WTC11 (cell line): Measurements from ENCODE around the gene IL16.

Source experiments
- ATF3 ChIP-seq: sonication (generic); formaldehyde crosslinking; conservative IDR thresholded peaks from 2 replicates; pipeline ENCODE4 v1.8.1; 2022; ENCODE audit warnings: mild to moderate bottlenecking, missing genetic modification reagents
- HMGXB4 ChIP-seq: sonication (generic); formaldehyde crosslinking; IDR thresholded peaks from 2 replicates; pipeline ENCODE4 v1.8.1; 2023; ENCODE audit warnings: mild to moderate bottlenecking, moderate library complexity, missing genetic modification reagents
- NR1H2 ChIP-seq: sonication (generic); formaldehyde crosslinking; IDR thresholded peaks from 2 replicates; pipeline ENCODE4 v1.9.0; 2021; ENCODE audit warnings: mild to moderate bottlenecking, moderate library complexity, missing genetic modification reagents
- PRDM15 ChIP-seq: sonication (generic); formaldehyde crosslinking; IDR thresholded peaks from 2 replicates; pipeline ENCODE4 v1.8.0; 2022; ENCODE audit warnings: missing genetic modification reagents
- RELA ChIP-seq: sonication (generic); formaldehyde crosslinking; IDR thresholded peaks from 2 replicates; pipeline ENCODE4 v1.8.1; 2022; ENCODE audit warnings: missing genetic modification reagents, mild to moderate bottlenecking, borderline replicate concordance
- SP1 ChIP-seq: sonication (generic); formaldehyde crosslinking; conservative IDR thresholded peaks from 2 replicates; pipeline ENCODE4 v1.8.1; 2022; ENCODE audit warnings: missing genetic modification reagents
- ZNF671 ChIP-seq: fragments of 250-450 bp; sonication (Bioruptor Pico); IDR thresholded peaks from 2 replicates; pipeline ENCODE4 v1.8.0; 2021; ENCODE audit warnings: mild to moderate bottlenecking
- TF ChIP-seq, protein P1 (sequence below): fragments of 200-600 bp; IDR thresholded peaks from 2 replicates; pipeline ENCODE4 v1.8.0; 2022; ENCODE audit warnings: antibody characterized with exemption
- TF ChIP-seq, protein P2 (sequence below): sonication (generic); formaldehyde crosslinking; conservative IDR thresholded peaks from 2 replicates; pipeline ENCODE4 v1.8.1; 2023; ENCODE audit warnings: mild to moderate bottlenecking, low read depth, missing genetic modification reagents, moderate library complexity

DNA sequence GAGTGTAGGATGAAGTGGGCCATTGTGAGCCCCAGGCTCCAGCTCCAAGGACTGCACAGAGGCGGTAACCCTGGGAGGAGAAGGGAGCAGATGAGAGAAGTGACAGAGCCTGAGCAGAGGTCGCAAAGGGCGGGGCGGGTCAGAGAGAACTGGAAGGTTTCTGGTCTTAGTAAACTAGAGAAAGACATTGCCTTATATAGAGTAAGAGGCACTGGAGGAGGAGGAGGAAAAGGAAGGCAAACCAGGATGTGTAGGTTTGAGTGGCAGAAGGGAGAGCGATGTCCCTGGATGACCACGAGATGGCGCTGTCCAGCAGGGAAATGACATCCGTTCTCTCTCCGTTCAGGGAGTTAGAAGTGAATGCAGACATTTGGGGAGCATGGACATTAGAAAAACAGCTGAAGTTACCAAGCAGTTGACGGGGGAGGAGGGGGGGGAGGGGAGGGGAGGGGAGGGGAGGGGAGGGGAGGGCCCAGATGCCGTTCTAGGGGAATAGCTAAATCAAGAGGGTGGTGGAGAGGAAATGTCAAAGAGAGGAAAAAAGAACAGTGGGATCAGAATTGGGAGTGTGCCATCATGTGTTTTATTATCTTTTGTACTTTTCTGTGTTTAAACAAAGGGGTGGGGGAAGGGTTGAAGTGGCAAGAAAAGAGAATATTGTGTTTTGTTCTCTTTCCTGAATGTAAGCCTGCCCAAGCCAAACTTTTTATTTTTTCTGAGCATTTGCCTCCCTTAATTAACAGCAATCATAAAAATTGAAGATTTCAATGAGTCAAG, 78.4 kb downstream of the IL16 start:
- TF ChIP-seq, protein P1, sequence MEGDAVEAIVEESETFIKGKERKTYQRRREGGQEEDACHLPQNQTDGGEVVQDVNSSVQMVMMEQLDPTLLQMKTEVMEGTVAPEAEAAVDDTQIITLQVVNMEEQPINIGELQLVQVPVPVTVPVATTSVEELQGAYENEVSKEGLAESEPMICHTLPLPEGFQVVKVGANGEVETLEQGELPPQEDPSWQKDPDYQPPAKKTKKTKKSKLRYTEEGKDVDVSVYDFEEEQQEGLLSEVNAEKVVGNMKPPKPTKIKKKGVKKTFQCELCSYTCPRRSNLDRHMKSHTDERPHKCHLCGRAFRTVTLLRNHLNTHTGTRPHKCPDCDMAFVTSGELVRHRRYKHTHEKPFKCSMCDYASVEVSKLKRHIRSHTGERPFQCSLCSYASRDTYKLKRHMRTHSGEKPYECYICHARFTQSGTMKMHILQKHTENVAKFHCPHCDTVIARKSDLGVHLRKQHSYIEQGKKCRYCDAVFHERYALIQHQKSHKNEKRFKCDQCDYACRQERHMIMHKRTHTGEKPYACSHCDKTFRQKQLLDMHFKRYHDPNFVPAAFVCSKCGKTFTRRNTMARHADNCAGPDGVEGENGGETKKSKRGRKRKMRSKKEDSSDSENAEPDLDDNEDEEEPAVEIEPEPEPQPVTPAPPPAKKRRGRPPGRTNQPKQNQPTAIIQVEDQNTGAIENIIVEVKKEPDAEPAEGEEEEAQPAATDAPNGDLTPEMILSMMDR, result peak; percentile 82
- TF ChIP-seq ZNF671 (no peak), RELA (CRISPR knock-in tag) (no peak), PRDM15 (no peak), NR1H2 (CRISPR knock-in tag) (no peak), ATF3 (no peak), SP1 (CRISPR knock-in tag) (no peak), HMGXB4 (no peak)
- TF ChIP-seq, protein P2, sequence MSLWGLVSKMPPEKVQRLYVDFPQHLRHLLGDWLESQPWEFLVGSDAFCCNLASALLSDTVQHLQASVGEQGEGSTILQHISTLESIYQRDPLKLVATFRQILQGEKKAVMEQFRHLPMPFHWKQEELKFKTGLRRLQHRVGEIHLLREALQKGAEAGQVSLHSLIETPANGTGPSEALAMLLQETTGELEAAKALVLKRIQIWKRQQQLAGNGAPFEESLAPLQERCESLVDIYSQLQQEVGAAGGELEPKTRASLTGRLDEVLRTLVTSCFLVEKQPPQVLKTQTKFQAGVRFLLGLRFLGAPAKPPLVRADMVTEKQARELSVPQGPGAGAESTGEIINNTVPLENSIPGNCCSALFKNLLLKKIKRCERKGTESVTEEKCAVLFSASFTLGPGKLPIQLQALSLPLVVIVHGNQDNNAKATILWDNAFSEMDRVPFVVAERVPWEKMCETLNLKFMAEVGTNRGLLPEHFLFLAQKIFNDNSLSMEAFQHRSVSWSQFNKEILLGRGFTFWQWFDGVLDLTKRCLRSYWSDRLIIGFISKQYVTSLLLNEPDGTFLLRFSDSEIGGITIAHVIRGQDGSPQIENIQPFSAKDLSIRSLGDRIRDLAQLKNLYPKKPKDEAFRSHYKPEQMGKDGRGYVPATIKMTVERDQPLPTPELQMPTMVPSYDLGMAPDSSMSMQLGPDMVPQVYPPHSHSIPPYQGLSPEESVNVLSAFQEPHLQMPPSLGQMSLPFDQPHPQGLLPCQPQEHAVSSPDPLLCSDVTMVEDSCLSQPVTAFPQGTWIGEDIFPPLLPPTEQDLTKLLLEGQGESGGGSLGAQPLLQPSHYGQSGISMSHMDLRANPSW (CRISPR knock-in tag), result no peak
